Iris pigment epithelial cell (primary cell): ENCODE measurements around the gene IPO9.
"Not testable (repeated sequence)": the region's sequence is repeated elsewhere in the genome, so short reads cannot be mapped to it uniquely, and the experiment has no call there.

Experiments
- DNase-seq: peaks from one replicate; pipeline ENCODE4 v3.0.0-alpha.2; 2011; ENCODE audit warnings: low read depth

The IPO9 gene

DNA sequence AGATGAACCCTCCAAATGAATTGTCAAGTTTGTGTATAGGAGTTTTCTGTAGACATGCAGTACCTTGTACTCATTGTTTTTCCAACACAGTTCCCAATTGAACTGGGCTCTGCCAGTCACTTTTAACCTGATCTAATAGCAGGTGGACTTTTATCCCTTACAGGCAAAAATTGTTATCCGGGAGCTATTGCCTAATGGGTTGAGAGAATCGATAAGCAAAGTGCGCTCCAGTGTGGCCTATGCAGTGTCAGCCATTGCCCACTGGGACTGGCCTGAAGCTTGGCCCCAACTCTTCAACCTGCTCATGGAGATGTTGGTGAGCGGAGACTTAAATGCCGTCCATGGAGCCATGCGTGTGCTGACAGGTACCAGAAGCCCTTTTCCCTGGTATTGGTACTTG lies 19.3 kb downstream of the IPO9 start:
- DNase-seq, result no peak

DNA sequence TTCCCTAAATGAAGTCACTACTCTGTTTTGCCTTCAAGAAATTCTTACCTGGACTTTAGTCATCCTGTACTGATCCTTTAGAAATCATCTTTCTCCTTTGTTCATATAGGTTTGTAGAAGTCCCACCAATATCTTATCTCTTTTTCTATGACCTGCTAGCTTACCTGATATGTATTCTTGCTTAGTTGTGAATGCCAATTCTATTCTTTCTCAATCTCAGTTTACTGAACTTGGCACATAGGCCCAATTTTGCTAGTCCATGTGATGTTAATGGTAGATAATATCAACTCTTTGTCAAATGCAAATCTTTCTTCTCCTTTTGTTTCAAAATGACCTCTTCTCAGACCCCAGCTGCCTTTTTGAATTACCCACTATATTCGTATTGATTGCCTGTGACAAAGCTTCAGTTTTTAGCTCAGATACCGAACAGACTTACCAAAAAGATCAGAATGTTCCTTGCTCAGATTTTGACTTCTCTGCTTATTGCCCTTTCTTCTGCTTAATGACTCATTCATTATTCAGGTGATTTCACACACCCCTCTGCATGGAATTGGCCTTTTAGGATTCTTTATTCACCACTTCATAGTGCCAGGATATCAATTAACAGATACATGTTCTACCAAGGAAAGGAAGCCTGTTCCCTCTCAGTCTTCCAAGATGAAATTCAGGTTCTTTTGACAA lies 20.6 kb downstream of the IPO9 start:
- no peak for DNase-seq

- DNase-seq, result peak; percentile 78
Observed at GRCh38 chr1:201850053-201850397, 21.1 kb downstream of the IPO9 start.

- DNase-seq, result no peak
Observed at GRCh38 chr1:201851949-201852348, 23.0 kb downstream of the IPO9 start.

DNA sequence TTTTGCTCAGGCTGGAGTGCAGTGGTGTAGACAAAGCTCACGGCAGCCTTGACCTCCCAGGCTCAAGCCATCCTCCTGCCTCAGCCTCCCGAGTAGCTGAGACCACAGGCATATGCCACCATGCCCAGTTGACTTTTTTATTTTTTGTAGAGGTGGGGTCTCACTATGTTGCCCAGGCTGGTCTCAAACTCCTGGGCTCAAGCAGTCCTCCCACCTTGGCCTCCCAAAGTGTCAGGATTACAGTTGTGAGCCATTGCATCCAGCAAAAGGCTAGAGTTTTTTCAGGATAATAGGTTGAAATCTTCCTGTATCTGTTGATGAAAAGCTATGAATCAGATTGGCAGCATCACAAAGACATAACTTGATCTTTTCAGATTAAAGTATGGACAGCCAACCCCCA lies 27.8 kb downstream of the IPO9 start:
- DNase-seq, result not testable (repeated sequence)

- DNase-seq, result no peak
Observed at GRCh38 chr1:201859424-201859823, 30.5 kb downstream of the IPO9 start.

GRCh38 chr1:201861448-201861847 lies 32.5 kb downstream of the IPO9 start:
- no peak for DNase-seq

DNA sequence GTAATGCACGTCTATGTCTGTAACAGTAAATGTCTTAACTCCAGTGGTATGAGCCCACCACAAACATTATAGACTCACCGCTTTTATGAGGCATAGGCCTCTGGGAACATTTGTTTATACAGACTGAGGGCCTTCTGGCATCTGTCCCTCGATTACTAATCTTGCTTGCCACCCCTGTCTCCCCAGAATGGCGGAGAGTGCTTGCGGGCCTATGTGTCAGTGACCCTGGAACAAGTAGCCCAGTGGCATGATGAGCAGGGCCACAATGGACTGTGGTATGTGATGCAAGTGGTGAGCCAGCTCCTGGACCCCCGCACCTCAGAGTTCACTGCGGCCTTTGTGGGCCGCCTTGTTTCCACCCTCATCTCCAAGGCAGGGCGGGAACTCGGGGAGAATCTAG lies 41.4 kb downstream of the IPO9 start:
- DNase-seq, result peak; percentile 68

DNA sequence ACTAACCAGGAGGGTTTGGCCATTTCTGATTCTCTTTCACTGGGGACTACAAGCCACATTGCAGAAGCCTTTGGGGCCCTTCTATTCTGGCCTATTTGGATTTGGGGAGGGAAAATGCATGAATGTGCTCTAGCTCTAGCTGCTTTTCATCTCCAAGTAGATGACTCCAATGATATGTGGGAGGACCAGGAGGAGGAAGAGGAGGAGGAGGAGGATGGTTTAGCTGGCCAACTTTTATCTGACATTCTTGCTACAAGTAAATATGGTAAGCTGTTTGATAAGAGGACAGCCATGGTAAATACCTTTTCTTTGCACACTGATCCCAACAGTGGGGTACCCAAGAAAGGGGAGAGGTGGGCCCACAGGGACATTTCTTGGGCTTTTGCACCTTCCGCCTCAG lies 45.7 kb downstream of the IPO9 start:
- DNase-seq, result no peak

DNA sequence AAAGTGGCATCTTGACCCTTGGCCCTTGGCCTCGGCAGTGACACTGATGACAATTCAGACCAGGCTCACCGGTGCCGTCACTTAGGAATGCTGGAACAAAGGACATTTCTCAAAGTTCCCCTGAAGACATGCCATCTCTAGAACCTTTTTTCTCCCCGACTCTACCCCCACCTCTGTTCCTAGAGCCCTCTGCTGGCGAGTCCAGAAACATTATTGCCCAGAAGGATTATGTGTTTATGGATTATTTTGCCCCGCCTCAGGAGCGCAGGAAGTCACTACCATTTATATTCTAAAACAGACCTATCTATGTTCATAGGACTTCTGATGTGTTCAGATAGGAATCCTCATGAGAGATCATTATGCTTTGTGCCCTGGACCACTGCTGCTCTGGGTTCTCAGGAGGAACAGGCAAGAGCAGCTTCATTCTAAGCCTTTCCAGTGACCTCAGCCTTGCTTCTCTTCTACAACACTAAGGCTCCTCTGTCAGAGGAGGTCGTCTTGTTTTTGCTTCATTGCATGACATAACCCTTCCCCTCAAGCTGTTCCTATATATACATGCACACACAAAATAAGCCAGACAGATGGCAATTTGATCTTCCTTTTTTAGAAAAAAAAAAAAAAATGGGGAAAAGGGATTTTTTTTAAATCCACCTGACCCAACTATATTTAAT lies 47.3 kb downstream of the IPO9 start:
- no peak for DNase-seq

DNA sequence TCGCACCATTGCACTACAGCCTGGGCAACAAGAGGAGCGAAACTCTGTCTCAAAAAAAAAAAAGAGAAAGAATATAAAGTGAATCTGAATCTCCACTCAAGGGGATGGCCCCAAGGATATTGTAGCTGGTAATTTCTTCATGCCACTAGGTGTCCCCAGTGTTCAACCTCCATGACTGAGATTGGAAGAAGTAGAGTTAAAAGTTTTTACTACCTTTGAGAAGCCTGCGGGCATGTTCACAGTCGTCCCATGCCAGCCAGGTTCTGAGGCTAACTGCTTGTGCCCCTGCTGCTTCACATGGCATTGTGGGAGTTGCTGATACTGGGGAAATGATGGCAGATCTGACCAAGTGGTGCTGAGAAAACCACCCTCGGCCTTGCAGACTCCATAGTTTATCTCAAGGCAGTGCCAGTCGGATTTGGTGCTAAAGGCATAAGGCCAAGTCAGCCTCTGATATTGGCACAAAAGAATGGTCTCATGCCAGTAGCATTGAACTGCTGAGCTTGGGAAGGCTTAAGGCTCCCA lies 49.0 kb downstream of the IPO9 start:
- DNase-seq, result peak; percentile 60

- no peak for DNase-seq
Observed at GRCh38 chr1:201880928-201881571, 52.1 kb downstream of the IPO9 start.

GRCh38 chr1:201881617-201882016 lies 52.7 kb downstream of the IPO9 start:
- DNase-seq, result no peak

GRCh38 chr1:201882665-201883132 lies 53.7 kb downstream of the IPO9 start:
- peak; percentile 68 for DNase-seq

DNA sequence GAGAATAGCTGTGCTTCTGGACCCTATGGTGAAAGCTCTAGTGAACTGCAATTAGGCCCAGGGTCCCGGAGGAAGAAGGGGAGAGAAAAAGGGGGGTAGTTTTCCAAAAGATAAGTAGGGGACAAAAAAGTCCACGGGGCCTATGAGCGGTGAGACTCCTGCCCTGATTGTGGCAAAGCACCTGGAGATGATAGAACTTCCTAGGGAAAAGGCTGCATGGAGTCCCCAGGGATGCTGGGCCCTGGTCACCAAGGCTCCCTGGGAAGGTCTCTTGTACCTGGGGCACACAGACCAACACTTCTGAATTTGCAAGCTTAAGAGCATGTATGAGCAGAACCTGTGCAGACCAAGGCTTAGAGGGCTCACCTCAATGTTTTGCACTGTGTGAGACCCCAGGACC lies 54.3 kb downstream of the IPO9 start:
- DNase-seq, result no peak

GRCh38 chr1:201883786-201884185 lies 54.8 kb downstream of the IPO9 start:
- peak; percentile 72 for DNase-seq

GRCh38 chr1:201884425-201884824 lies 55.5 kb downstream of the IPO9 start:
- no peak for DNase-seq

DNA sequence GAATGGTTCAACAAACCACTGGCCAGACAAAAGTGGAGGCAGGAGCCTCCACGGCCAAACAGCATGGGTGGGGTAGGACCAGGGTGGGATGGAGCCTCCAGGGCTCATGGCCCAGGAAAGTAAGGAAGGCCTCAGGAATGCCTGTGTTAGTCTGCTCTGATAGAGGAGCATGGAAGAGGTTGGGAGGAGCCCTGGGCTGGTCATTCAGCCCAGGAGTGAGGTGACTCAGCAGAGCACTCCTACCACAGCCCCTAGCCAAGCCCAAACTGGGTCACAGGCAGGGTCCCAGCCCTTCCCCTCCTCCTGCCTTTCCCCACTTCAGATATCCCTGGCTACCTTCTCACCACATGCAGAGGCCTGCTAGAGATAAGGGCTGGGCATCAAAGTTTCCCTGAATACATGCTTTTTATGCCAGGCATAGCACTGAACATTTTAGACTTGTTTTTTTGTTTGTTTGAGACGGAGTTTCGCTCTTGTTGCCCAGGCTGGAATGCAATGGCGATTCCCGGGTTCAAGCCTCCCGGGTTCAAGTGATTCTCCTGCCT lies 56.6 kb downstream of the IPO9 start:
- DNase-seq, result peak; percentile 54

- no peak for DNase-seq
Observed at GRCh38 chr1:201886103-201886885, 57.3 kb downstream of the IPO9 start.

DNA sequence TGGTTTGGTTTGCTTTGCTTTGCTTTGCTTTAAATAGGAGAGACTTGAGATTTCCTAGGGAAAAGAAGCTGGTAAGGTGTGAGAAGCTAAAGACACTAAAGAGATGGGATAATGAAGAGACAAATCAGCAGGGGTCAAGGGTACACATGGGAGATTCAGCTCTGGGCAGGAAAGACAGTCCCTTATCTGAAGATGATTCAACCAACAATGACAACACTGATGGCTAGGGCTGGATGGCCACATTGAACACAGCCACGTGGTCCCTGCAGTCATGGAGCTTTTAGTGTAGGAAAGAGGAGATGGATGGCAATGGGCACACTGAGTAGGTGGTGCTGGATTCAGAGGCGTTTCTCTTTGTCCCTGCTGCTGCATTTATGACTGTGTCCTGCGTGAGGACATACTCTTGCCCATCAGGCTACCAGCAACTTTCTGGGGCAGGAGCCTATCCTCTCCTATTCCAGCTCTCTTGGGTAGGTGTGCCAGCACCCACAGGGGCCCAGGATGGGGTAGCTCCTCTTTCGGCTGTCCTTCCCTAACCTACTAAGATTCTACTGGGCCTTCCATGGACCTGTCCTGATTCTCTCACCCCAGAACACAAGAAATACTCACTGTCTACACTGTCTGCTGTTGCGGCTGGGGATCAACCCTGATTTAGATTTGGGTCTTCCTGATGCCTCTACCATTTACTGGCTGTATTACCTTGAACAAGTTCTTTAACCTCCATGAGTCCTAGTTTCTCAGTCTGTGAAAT lies 58.3 kb downstream of the IPO9 start:
- no peak for DNase-seq
